GM12891 (cell line): ENCODE data around the gene FBXO21.

Experiments
- PAX5 ChIP-seq: IDR thresholded peaks from 2 replicates; pipeline ENCODE4 v1.6.1; 2011; ENCODE audit warnings: low read length, moderate library complexity, mild to moderate bottlenecking; ENCODE audit not compliant: insufficient read depth, severe bottlenecking
- POLR2A ChIP-seq: IDR thresholded peaks from 2 replicates; pipeline ENCODE4 v1.6.1; 2011; ENCODE audit warnings: low read depth, low read length, control low read depth
- POLR2AphosphoS5 ChIP-seq: IDR thresholded peaks from 2 replicates; pipeline ENCODE4 v1.6.1; 2011; ENCODE audit warnings: low read depth, low read length, control low read depth
- POU2F2 ChIP-seq: IDR thresholded peaks from 2 replicates; pipeline ENCODE4 v1.6.1; 2011; ENCODE audit warnings: low read depth, mild to moderate bottlenecking, control low read depth, low read length, moderate library complexity
- SPI1 ChIP-seq: IDR thresholded peaks from 2 replicates; pipeline ENCODE4 v1.6.1; 2011; ENCODE audit warnings: low read depth, low read length, control low read depth
- TAF1 ChIP-seq: IDR thresholded peaks from 2 replicates; pipeline ENCODE4 v1.6.1; 2011; ENCODE audit warnings: low read depth, low read length, control low read depth

GRCh38 chr12:117141097-117141898 lies 49.0 kb downstream of the FBXO21 start:
- TF ChIP-seq PAX5 (no peak), TAF1 (no peak), POLR2AphosphoS5 (no peak), POLR2A (no peak), POU2F2 (no peak), SPI1 (no peak)
